Bronchial epithelial cell (primary cell): ENCODE results near the gene SPESP1. TPM values are rescaled to one million over a fixed set of nuclear protein-coding genes. Genes with fewer than 3 reads are reported as not detected.

ENCODE experiments used
- DNase-seq: peaks from one replicate; pipeline ENCODE4 v3.0.0-alpha.2; 2010; ENCODE audit warnings: low read depth
- FAIRE-seq: peaks from 2 replicates; lab custom pipeline; 2011; peaks lifted over from hg19 to GRCh38; lab: Jason Lieb, UNC
- H3K27me3 ChIP-seq: 2 replicates; pipeline ENCODE4 v1.5.1; 2011; ENCODE audit warnings: low read length; ENCODE audit not compliant: control insufficient read depth, insufficient read depth
- H3K36me3 ChIP-seq: 2 replicates; pipeline ENCODE4 v1.5.1; 2011; ENCODE audit warnings: low read length; ENCODE audit not compliant: control insufficient read depth, insufficient read depth
- H3K4me3 ChIP-seq: 2 replicates; pipeline ENCODE4 v1.5.1; 2011; ENCODE audit warnings: mild to moderate bottlenecking, low read depth, low read length, control low read depth
- CTCF ChIP-seq: IDR thresholded peaks from 2 replicates; pipeline ENCODE4 v1.5.1; 2011; ENCODE audit warnings: mild to moderate bottlenecking, moderate library complexity, low read length, control low read depth, inconsistent platforms; ENCODE audit not compliant: insufficient read depth, severe bottlenecking
- total RNA-seq: library from RNA; depleted of rRNA; stranded (reverse); fragments of >200 nt; gene quantifications from 2 replicates; pipeline ENCODE4 v1.2.1, GENCODE V29; 2014

The SPESP1 gene
- total RNA-seq, 1 donor from 2014 or later: 4.2 TPM

- FAIRE-seq: no peak
These were observed 54.3 kb downstream of the SPESP1 start for GRCh38 chr15:68984586-68984985.

GRCh38 chr15:68985361-68985891 is 55.1 kb downstream of the SPESP1 start:
- no peak for DNase-seq
- Histone ChIP-seq H3K4me3 (no peak overlapping the region), H3K36me3 (no peaks in the 10 kb centered on the region), H3K27me3 (no peaks in the 10 kb centered on the region)
- no peak for FAIRE-seq
- TF ChIP-seq CTCF: no peak

More at GRCh38 chr15:68984586-68984985, 54.3 kb downstream of the SPESP1 start:
- no peak for TF ChIP-seq CTCF
- no peak for DNase-seq
- Histone ChIP-seq H3K4me3 (no peak overlapping the region), H3K27me3 (no peaks in the 10 kb centered on the region), H3K36me3 (no peaks in the 10 kb centered on the region)

GRCh38 chr15:68986322-68986721 is 56.0 kb downstream of the SPESP1 start:
- DNase-seq: no peak
- Histone ChIP-seq H3K36me3 (no peaks in the 10 kb centered on the region), H3K27me3 (no peaks in the 10 kb centered on the region), H3K4me3 (no peak overlapping the region)
- TF ChIP-seq CTCF: no peak
- FAIRE-seq: no peak

GRCh38 chr15:68987120-68987519 is 56.8 kb downstream of the SPESP1 start:
- H3K27me3 ChIP-seq: no peaks in the 10 kb centered on the region
- no peak for TF ChIP-seq CTCF
- H3K4me3 ChIP-seq: no peak overlapping the region
- no peaks in the 10 kb centered on the region for H3K36me3 ChIP-seq
- no peak for FAIRE-seq
- DNase-seq: no peak

GRCh38 chr15:68987676-68988075 is 57.4 kb downstream of the SPESP1 start:
- H3K36me3 ChIP-seq: no peaks in the 10 kb centered on the region
- FAIRE-seq (no peak), DNase-seq (no peak)
- no peak overlapping the region for H3K4me3 ChIP-seq
- no peak for TF ChIP-seq CTCF
- no peaks in the 10 kb centered on the region for H3K27me3 ChIP-seq
